PC-9 (cell line): ENCODE measurements around the gene GAS7. TPM values are rescaled to one million over a fixed set of nuclear protein-coding genes. Genes with fewer than 3 reads are reported as not detected.

Experiments used
- BruUV-seq: library from RNA; stranded (reverse); fragments of 400-500 nt; replicated peaks from 2 replicates; lab custom pipeline; 2021; lab: Mats Ljungman, UMichigan
- CTCF ChIA-PET: fragments of 300-600 bp; sonication (Branson Sonifier 250); formaldehyde crosslinking; loops from one replicate; lab custom pipeline; 2022; ENCODE audit warnings: antibody characterized with exemption; lab: Charles Lee
- POLR2A ChIA-PET: fragments of 300-600 bp; sonication (Branson Sonifier 250); formaldehyde crosslinking; loops from one replicate; lab custom pipeline; 2022; ENCODE audit warnings: antibody characterized with exemption; ENCODE audit not compliant: unreplicated experiment; lab: Charles Lee
- DNase-seq, 2 experiments: peaks; one replicate each; pipeline versions ENCODE4 v3.0.0 to v3.0.0-alpha.2; 2015 to 2022; ENCODE audit warnings: mixed read lengths in 1 of 2
- H2AFZ ChIP-seq: fragments of 200-600 bp; sonication (generic); 2 replicates; pipeline ENCODE4 v1.8.1; 2017; ENCODE audit warnings: antibody characterized with exemption
- H3F3A ChIP-seq: fragments of 200-600 bp; sonication (generic); 2 replicates; pipeline ENCODE4 v1.8.1; 2017; ENCODE audit warnings: antibody characterized with exemption, mild to moderate bottlenecking, low read depth; ENCODE audit not compliant: insufficient read depth
- H3K27ac ChIP-seq: fragments of 200-600 bp; sonication (generic); 2 replicates; pipeline ENCODE4 v1.6.1; 2016; ENCODE audit warnings: mixed run types
- H3K27me3 ChIP-seq: fragments of 200-600 bp; sonication (generic); 2 replicates; pipeline ENCODE4 v1.6.1; 2016; ENCODE audit warnings: low read depth, mixed run types; ENCODE audit not compliant: insufficient read depth
- H3K36me3 ChIP-seq: fragments of 200-600 bp; sonication (generic); 2 replicates; pipeline ENCODE4 v1.6.1; 2016; ENCODE audit warnings: low read depth, mixed run types
- H3K4me1 ChIP-seq: fragments of 200-600 bp; sonication (generic); replicated peaks from 2 replicates; pipeline ENCODE4 v1.6.1; 2016; ENCODE audit warnings: mixed run types; ENCODE audit not compliant: insufficient read depth
- H3K4me2 ChIP-seq: fragments of 200-600 bp; sonication (generic); 2 replicates; pipeline ENCODE4 v1.6.1; 2017; ENCODE audit warnings: mixed run types
- H3K4me3 ChIP-seq: fragments of 200-600 bp; sonication (generic); 2 replicates; pipeline ENCODE4 v1.6.1; 2016; ENCODE audit warnings: mixed run types
- H3K79me2 ChIP-seq: fragments of 200-600 bp; sonication (generic); 2 replicates; pipeline ENCODE4 v1.6.1; 2017; ENCODE audit warnings: low read depth, mixed run types
- H3K9me2 ChIP-seq: fragments of 200-600 bp; sonication (generic); 2 replicates; pipeline ENCODE4 v1.8.1; 2017; ENCODE audit warnings: mild to moderate bottlenecking; ENCODE audit not compliant: insufficient read depth
- H3K9me3 ChIP-seq: fragments of 200-600 bp; sonication (generic); 2 replicates; pipeline ENCODE4 v1.8.1; 2016; ENCODE audit warnings: low read depth; ENCODE audit not compliant: insufficient read depth
- H4K20me1 ChIP-seq: fragments of 200-600 bp; sonication (generic); 2 replicates; pipeline ENCODE4 v1.8.1; 2017; ENCODE audit not compliant: insufficient read depth
- EZH2 ChIP-seq: fragments of 200-600 bp; sonication (generic); IDR thresholded peaks from 2 replicates; pipeline ENCODE4 v1.8.0; 2017; ENCODE audit warnings: antibody characterized with exemption, low read depth
- intact Hi-C: fragments of 100-400 bp; cut with micrococcal nuclease; formaldehyde crosslinking; loops from one replicate; pipeline ENCODE4 v1.10.0; 2022; ENCODE audit not compliant: unreplicated experiment
- total RNA-seq: library from RNA; stranded (reverse); gene quantifications from 2 replicates; pipeline ENCODE4 v1.2.3, GENCODE V29; 2021
- TF ChIP-seq, protein P1 (sequence below): fragments of 200-600 bp; sonication (generic); conservative IDR thresholded peaks from 2 replicates; pipeline ENCODE4 v1.6.1; 2017; ENCODE audit warnings: mixed run types, antibody characterized with exemption, mild to moderate bottlenecking, moderate library complexity

The GAS7 gene
- total RNA-seq, 1 experiment from 2014 or later, result not detected

GRCh38 chr17:10217916-10218315 is 19.5 kb upstream of the GAS7 start:
- TF ChIP-seq EZH2, result no peak
- TF ChIP-seq, protein P1, sequence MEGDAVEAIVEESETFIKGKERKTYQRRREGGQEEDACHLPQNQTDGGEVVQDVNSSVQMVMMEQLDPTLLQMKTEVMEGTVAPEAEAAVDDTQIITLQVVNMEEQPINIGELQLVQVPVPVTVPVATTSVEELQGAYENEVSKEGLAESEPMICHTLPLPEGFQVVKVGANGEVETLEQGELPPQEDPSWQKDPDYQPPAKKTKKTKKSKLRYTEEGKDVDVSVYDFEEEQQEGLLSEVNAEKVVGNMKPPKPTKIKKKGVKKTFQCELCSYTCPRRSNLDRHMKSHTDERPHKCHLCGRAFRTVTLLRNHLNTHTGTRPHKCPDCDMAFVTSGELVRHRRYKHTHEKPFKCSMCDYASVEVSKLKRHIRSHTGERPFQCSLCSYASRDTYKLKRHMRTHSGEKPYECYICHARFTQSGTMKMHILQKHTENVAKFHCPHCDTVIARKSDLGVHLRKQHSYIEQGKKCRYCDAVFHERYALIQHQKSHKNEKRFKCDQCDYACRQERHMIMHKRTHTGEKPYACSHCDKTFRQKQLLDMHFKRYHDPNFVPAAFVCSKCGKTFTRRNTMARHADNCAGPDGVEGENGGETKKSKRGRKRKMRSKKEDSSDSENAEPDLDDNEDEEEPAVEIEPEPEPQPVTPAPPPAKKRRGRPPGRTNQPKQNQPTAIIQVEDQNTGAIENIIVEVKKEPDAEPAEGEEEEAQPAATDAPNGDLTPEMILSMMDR, result no peak
- POLR2A ChIA-PET, result no interaction called here
- CTCF ChIA-PET, result no interaction called here
- Histone ChIP-seq H4K20me1 (no peaks in the 10 kb centered on the region), H3K4me3 (no peak overlapping the region), H2AFZ (no peak overlapping the region), H3K4me2 (no peak overlapping the region), H3K27ac (no peak overlapping the region), H3K4me1 (no peaks in the 10 kb centered on the region), H3K27me3 (peaks cover 8% of the 10 kb centered on the region; the same call in 1 of the 2 replicates), H3K9me2 (no peaks in the 10 kb centered on the region), H3K79me2 (no peaks in the 10 kb centered on the region), H3F3A (no peaks in the 10 kb centered on the region), H3K9me3 (no peaks in the 10 kb centered on the region), H3K36me3 (no peaks in the 10 kb centered on the region)
- intact Hi-C loops, result no loop called here
- DNase-seq, result no peak
- BruUV-seq, result no TSS peak

- Histone ChIP-seq H3F3A (no peaks in the 10 kb centered on the region), H3K4me2 (no peak overlapping the region), H3K79me2 (no peaks in the 10 kb centered on the region), H3K27ac (no peak overlapping the region), H3K9me3 (no peaks in the 10 kb centered on the region), H4K20me1 (no peaks in the 10 kb centered on the region), H3K36me3 (no peaks in the 10 kb centered on the region), H2AFZ (no peak overlapping the region), H3K4me3 (no peak overlapping the region), H3K27me3 (peaks cover 13% of the 10 kb centered on the region; the same call in 1 of the 2 replicates), H3K9me2 (no peaks in the 10 kb centered on the region), H3K4me1 (no peaks in the 10 kb centered on the region)
- CTCF ChIA-PET, result no interaction called here
- POLR2A ChIA-PET, result no interaction called here
- TF ChIP-seq, protein P1, result no peak
- no peak for TF ChIP-seq EZH2
- intact Hi-C loops, result no loop called here
- no peak for DNase-seq
- BruUV-seq, result no TSS peak
Observed at GRCh38 chr17:10216213-10216938, 18.0 kb upstream of the GAS7 start.

DNA sequence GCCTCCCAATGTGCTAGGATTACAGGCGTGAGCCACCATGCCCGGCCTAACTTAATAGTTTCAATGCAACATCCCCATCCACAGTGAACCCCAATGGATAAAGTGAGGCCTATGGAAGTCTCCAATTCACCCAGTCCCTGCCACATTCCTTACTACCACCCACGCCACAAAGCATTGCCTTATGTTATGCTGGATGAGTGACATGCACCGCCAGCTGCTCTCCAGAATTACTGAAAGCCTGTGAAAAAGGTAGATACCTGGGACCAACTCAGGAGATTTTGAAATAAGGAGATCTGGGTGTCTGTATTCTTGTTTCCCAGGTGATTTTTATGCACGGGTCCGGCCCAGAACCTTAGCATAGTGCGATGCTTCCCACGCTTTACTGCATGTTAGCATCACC is 16.9 kb upstream of the GAS7 start:
- Histone ChIP-seq H4K20me1 (no peaks in the 10 kb centered on the region), H3K79me2 (no peaks in the 10 kb centered on the region), H3K9me3 (no peaks in the 10 kb centered on the region), H3K4me1 (no peaks in the 10 kb centered on the region), H3K36me3 (no peaks in the 10 kb centered on the region), H3K4me2 (no peak overlapping the region), H2AFZ (no peak overlapping the region), H3K4me3 (no peak overlapping the region), H3K27ac (no peak overlapping the region), H3K27me3 (peaks cover 24% of the 10 kb centered on the region), H3F3A (no peaks in the 10 kb centered on the region), H3K9me2 (no peaks in the 10 kb centered on the region)
- POLR2A ChIA-PET, result no interaction called here
- BruUV-seq, result no TSS peak
- DNase-seq, result no peak
- CTCF ChIA-PET, result no interaction called here
- TF ChIP-seq, protein P1, result no peak
- TF ChIP-seq EZH2, result no peak
- intact Hi-C loops, result no loop called here
